ENCODE results near the gene TRPM7.

Gene TRPM7

GRCh38 chr15:50563756-50564155, 122.8 kb downstream of the TRPM7 start:
- DNase-seq = no peak

GRCh38 chr15:50562735-50563640, 123.6 kb downstream of the TRPM7 start:
- DNase-seq = peak; percentile 41

GRCh38 chr15:50558012-50558411, 128.6 kb downstream of the TRPM7 start:
- DNase-seq = no peak

DNA sequence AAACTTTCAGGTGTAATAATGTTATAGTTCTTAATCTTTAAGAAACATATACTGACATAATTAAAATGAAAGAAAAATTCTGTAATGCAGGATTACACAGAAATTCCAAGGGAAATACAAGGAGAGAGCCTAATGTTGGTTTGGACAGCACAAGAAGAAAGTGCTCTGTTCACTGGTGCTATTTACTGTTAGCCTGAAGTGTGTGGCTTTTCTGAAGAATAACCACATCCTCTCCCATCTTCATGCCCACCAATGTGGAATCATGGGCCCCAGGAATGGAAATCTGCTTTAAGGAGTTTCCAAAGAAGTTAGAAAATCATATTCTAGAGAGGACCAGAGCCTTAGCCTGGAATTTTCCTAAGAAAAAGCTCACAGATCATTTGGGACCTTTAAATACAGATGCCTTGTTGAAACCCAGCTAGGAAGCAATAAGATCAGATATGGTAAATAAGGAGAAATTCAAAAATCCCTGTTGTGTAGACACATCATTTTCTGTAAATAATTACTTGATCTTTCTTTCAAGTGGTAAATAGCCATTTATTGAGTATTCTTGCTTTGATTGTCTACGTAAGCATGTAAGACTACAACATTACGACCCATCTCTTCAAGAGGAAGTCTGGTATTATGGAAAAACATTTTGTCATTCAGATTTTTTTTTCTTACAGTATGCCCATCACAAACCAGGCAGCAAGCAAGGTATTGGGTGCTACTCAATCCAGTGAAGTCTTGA, 129.8 kb downstream of the TRPM7 start:
- no peak for DNase-seq

DNA sequence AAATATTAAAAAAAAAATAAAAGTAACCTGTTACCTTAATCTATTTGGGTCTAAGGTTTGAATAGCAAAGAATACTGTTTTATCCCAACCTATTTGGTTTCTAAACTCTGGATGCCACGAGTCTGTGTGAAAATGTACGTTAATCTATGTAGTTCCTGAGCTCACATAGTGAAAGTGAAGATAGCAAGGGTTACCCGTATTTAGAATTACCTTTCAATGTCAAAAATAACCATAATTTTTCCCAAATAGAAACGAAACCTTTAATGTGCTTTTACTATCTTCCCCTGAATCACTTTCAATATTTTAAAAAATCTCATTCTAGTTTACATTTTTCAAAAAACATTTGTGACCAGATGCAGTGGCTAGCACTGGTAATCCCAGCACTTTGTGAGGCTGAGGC, 134.4 kb downstream of the TRPM7 start:
- no peak for DNase-seq

DNA sequence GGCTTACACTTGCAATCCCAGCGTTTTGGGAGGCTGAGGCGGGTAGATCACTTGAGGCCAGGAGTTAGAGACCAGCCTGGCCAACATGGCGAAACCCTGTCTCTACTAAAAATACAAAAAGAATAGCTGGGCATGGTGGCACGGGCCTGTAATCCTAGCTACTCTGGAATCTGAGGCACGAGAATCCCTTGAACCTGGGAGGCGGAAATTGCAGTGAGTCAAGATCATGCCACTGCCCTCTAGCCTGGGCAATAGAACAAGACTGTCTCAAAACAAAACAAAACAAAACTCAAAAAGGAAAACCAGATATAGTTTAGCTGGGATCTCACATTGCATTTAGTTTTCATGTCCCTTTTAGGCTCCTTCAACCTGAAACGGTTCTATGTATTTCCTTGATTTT, 137.3 kb downstream of the TRPM7 start:
- no peak for DNase-seq

DNA sequence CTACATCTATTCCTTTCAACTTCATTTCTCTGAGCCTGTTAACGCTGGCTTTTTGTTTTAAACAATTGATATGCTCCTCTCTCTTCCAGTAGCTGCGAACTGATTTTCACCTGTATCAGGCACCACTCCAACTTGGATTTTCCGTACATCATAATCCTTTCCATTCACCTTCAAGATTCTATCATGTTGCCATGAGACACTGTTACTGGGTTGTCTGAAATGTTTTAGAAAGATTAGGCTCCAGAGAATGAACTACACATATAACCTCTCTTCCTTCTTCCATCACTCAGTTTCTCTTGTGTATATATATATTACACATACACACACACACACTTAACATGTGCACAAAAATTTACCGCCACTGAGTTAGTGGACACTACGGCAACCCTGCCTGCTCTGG, 140.0 kb downstream of the TRPM7 start, which contains the start of gene USP50:
Gene USP50, minus strand, starts transcription at position 101 of the 400 bp plus-strand sequence. CDS start 141 bp downstream, outside the sequence.
- DNase-seq = no peak

GRCh38 chr15:50544368-50544767, 142.2 kb downstream of the TRPM7 start:
- DNase-seq = no peak

DNA sequence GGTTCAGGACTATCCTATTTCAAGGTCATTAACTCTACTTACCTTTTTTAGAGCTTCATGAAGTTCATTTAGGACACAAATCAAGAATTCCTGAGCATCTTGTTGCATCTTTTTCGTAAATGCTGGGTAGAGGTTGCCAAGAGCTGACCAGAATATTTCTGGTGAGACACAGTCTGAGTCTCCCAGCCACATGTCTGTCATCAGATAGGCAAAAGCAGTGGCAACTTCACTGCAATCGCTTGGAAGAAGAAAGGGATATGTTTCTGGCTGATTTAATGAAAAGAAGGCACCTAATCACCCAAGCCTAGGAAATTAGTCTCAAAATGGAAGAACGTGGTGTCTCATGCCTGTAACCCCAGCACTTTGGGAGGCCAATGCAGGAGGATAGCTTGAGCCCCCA, 143.0 kb downstream of the TRPM7 start:
- peak; percentile 64 for DNase-seq

GRCh38 chr15:50542887-50543210, 143.7 kb downstream of the TRPM7 start:
- DNase-seq = peak; percentile 73

GRCh38 chr15:50531766-50532165, 154.8 kb downstream of the TRPM7 start:
- DNase-seq = no peak

- no peak for DNase-seq
Observed at GRCh38 chr15:50531163-50531562, 155.4 kb downstream of the TRPM7 start.

- peak; percentile 27 for DNase-seq
Observed at GRCh38 chr15:50523851-50524251, 162.7 kb downstream of the TRPM7 start.

DNA sequence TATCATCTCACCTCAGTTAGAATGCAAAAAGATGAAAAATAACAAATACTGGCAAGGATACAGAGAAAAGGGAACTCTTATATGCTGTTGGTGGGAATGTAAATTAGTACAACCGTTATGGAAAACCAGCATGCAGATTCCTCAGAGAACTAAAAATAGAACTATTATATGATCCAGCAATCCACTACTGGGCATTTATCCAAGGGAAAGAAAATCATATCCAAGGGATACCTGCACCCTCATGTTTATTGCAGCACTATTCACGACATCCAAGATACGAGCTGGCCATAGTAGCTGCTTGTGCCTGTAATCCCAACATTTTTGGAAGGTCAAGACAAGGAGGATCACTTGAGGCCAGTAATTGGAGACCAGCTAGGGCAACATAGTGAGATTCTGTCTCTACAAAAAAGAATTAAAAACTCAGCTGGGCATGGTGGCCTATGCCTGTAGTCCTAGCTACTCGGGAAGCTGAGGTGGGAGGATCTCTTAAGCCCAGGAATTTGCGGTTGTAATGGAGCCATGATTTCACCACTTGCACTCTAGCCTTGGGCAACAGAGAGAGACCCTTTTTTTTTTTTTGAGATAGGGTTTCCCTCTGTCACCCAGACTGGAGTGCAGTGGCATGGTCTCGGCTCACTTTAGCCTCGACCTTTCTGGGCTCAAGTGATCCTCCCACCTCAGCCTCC, 166.7 kb downstream of the TRPM7 start:
- DNase-seq = peak; percentile 46

- DNase-seq = no peak
Observed at GRCh38 chr15:50513001-50513400, 173.6 kb downstream of the TRPM7 start.

Data from fibroblast of upper back skin (primary cell).